Duodenal mucosa (tissue), 2 donors: Measurements from ENCODE around the gene IMMP2L.

Experiments
- H3K27ac ChIP-seq: one replicate; pipeline ENCODE4 v1.7.0; 2013; ENCODE audit warnings: low read depth, low read length
- H3K27me3 ChIP-seq, 2 donors: one replicate each; pipeline ENCODE4 v1.7.0; 2013; ENCODE audit warnings: low read length in 2 of 2, control low read depth in 1 of 2; ENCODE audit not compliant: insufficient read depth in 2 of 2, control insufficient read depth in 1 of 2
- H3K36me3 ChIP-seq, 2 donors: one replicate each; pipeline ENCODE4 v1.7.0; 2013; ENCODE audit warnings: low read length in 2 of 2, control low read depth in 1 of 2; ENCODE audit not compliant: insufficient read depth in 2 of 2, control insufficient read depth in 1 of 2
- H3K4me1 ChIP-seq, 2 donors: one replicate each; pipeline ENCODE4 v1.7.0; 2013; ENCODE audit warnings: low read length in 2 of 2, control low read depth in 1 of 2; ENCODE audit not compliant: insufficient read depth in 2 of 2, control insufficient read depth in 1 of 2
- H3K4me3 ChIP-seq, 2 donors: one replicate each; pipeline ENCODE4 v1.7.0; 2013; ENCODE audit warnings: low read length in 2 of 2, low read depth in 1 of 2
- H3K9ac ChIP-seq, 2 donors: one replicate each; pipeline ENCODE4 v1.7.0; 2013; ENCODE audit warnings: low read length in 2 of 2, low read depth in 1 of 2
- H3K9me3 ChIP-seq, 2 donors: one replicate each; pipeline ENCODE4 v1.7.0; 2013; ENCODE audit warnings: low read length in 2 of 2, control low read depth in 1 of 2; ENCODE audit not compliant: control insufficient read depth in 1 of 2

Gene IMMP2L

GRCh38 chr7:110827287-110827855 is 734.9 kb downstream of the IMMP2L start:
- H3K27me3 ChIP-seq = no peaks in the 10 kb centered on the region
- H3K9me3 ChIP-seq = no peaks in the 10 kb centered on the region
- H3K4me3 ChIP-seq = no peak overlapping the region
- no peak overlapping the region for H3K9ac ChIP-seq
- H3K27ac ChIP-seq = no peak overlapping the region
- no peaks in the 10 kb centered on the region for H3K4me1 ChIP-seq
- no peaks in the 10 kb centered on the region for H3K36me3 ChIP-seq

GRCh38 chr7:110813986-110814385 is 748.3 kb downstream of the IMMP2L start:
- no peak overlapping the region for H3K9ac ChIP-seq

GRCh38 chr7:110809832-110810231 is 752.5 kb downstream of the IMMP2L start:
- no peak overlapping the region for H3K27ac ChIP-seq
- no peaks in the 10 kb centered on the region for H3K9me3 ChIP-seq
- no peak overlapping the region for H3K9ac ChIP-seq
- no peaks in the 10 kb centered on the region for H3K36me3 ChIP-seq
- no peak overlapping the region for H3K4me3 ChIP-seq
- H3K4me1 ChIP-seq = no peaks in the 10 kb centered on the region
- no peaks in the 10 kb centered on the region for H3K27me3 ChIP-seq

More at GRCh38 chr7:110813986-110814385, 748.3 kb downstream of the IMMP2L start:
- no peaks in the 10 kb centered on the region for H3K9me3 ChIP-seq
- H3K27ac ChIP-seq = no peak overlapping the region
- H3K4me1 ChIP-seq = no peaks in the 10 kb centered on the region
- H3K36me3 ChIP-seq = no peaks in the 10 kb centered on the region
- H3K27me3 ChIP-seq = no peaks in the 10 kb centered on the region
- no peak overlapping the region for H3K4me3 ChIP-seq

GRCh38 chr7:110808361-110808760 is 753.9 kb downstream of the IMMP2L start:
- Histone ChIP-seq H3K4me1 (no peaks in the 10 kb centered on the region), H3K36me3 (no peaks in the 10 kb centered on the region), H3K27me3 (no peaks in the 10 kb centered on the region), H3K9ac (no peak overlapping the region), H3K27ac (no peak overlapping the region), H3K9me3 (no peaks in the 10 kb centered on the region), H3K4me3 (no peak overlapping the region)

- Histone ChIP-seq H3K27me3 (no peaks in the 10 kb centered on the region), H3K27ac (no peak overlapping the region), H3K36me3 (no peaks in the 10 kb centered on the region), H3K4me3 (no peak overlapping the region), H3K4me1 (no peaks in the 10 kb centered on the region), H3K9ac (no peak overlapping the region), H3K9me3 (no peaks in the 10 kb centered on the region)
These were observed 757.8 kb downstream of the IMMP2L start for GRCh38 chr7:110804501-110804900.

- H3K9me3 ChIP-seq = no peaks in the 10 kb centered on the region
- no peak overlapping the region for H3K9ac ChIP-seq
- H3K4me1 ChIP-seq = no peaks in the 10 kb centered on the region
- no peak overlapping the region for H3K27ac ChIP-seq
- H3K27me3 ChIP-seq = no peaks in the 10 kb centered on the region
- no peaks in the 10 kb centered on the region for H3K36me3 ChIP-seq
- no peak overlapping the region for H3K4me3 ChIP-seq
These were observed 758.6 kb downstream of the IMMP2L start for GRCh38 chr7:110803602-110804143.

GRCh38 chr7:110801502-110801901 is 760.8 kb downstream of the IMMP2L start:
- H3K36me3 ChIP-seq = no peaks in the 10 kb centered on the region
- no peaks in the 10 kb centered on the region for H3K27me3 ChIP-seq
- no peak overlapping the region for H3K9ac ChIP-seq

GRCh38 chr7:110800984-110801383 is 761.3 kb downstream of the IMMP2L start:
- H3K4me1 ChIP-seq = no peaks in the 10 kb centered on the region
- H3K36me3 ChIP-seq = no peaks in the 10 kb centered on the region
- no peak overlapping the region for H3K4me3 ChIP-seq
- H3K9ac ChIP-seq = no peak overlapping the region
- H3K9me3 ChIP-seq = no peaks in the 10 kb centered on the region
- H3K27ac ChIP-seq = no peak overlapping the region
- no peaks in the 10 kb centered on the region for H3K27me3 ChIP-seq

More at GRCh38 chr7:110801502-110801901, 760.8 kb downstream of the IMMP2L start:
- Histone ChIP-seq H3K27ac (no peak overlapping the region), H3K9me3 (no peaks in the 10 kb centered on the region), H3K4me1 (no peaks in the 10 kb centered on the region), H3K4me3 (no peak overlapping the region)

- Histone ChIP-seq H3K9ac (no peak overlapping the region), H3K36me3 (no peaks in the 10 kb centered on the region), H3K4me1 (no peaks in the 10 kb centered on the region), H3K4me3 (no peak overlapping the region), H3K27ac (no peak overlapping the region), H3K27me3 (no peaks in the 10 kb centered on the region), H3K9me3 (no peaks in the 10 kb centered on the region)
These were observed 764.6 kb downstream of the IMMP2L start for GRCh38 chr7:110797656-110798055.

- Histone ChIP-seq H3K36me3 (no peaks in the 10 kb centered on the region), H3K9me3 (no peaks in the 10 kb centered on the region), H3K9ac (no peak overlapping the region), H3K4me3 (no peak overlapping the region), H3K27me3 (no peaks in the 10 kb centered on the region), H3K4me1 (no peaks in the 10 kb centered on the region), H3K27ac (no peak overlapping the region)
These were observed 771.3 kb downstream of the IMMP2L start for GRCh38 chr7:110790992-110791391.
